GM12864 (cell line): ENCODE results near the gene NDRG3.
"Not testable (repeated sequence)": the region's sequence is repeated elsewhere in the genome, so short reads cannot be mapped to it uniquely, and the experiment has no call there.

ENCODE experiments used
- DNase-seq: peaks from one replicate; pipeline ENCODE4 v3.0.0-alpha.2; 2011; ENCODE audit warnings: low read depth
- H3K4me3 ChIP-seq: 2 replicates; pipeline ENCODE4 v1.5.1; 2011; ENCODE audit warnings: mild to moderate bottlenecking, low read depth, low read length, control low read depth
- TF ChIP-seq, protein P1 (sequence below): IDR thresholded peaks from 2 replicates; pipeline ENCODE4 v1.5.1; 2011; ENCODE audit warnings: low read depth, mild to moderate bottlenecking, moderate library complexity, low read length, control low read depth, inconsistent platforms; ENCODE audit errors: missing control alignments

Gene NDRG3

DNA sequence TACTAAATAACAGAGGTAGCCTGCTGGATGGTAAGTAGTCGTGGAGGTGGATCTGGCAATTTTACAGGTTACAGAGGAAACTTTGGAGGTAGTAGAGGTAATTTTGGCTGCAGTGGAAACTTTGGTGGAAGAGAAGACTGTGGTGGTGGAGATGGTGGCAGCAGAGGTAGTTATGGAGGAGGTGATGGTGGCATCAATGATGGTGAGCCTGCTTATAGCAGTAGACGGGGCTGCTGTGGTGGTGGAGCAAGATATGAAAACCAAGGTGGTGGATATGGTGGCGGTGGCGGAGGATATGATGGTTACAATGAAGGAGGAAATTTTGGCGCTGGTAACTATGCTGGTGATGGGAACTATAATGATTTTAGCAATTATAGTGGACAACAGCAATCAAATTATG, 125.0 kb downstream of the NDRG3 start:
- DNase-seq, result no peak
- no peak overlapping the region for H3K4me3 ChIP-seq
- TF ChIP-seq, protein P1, sequence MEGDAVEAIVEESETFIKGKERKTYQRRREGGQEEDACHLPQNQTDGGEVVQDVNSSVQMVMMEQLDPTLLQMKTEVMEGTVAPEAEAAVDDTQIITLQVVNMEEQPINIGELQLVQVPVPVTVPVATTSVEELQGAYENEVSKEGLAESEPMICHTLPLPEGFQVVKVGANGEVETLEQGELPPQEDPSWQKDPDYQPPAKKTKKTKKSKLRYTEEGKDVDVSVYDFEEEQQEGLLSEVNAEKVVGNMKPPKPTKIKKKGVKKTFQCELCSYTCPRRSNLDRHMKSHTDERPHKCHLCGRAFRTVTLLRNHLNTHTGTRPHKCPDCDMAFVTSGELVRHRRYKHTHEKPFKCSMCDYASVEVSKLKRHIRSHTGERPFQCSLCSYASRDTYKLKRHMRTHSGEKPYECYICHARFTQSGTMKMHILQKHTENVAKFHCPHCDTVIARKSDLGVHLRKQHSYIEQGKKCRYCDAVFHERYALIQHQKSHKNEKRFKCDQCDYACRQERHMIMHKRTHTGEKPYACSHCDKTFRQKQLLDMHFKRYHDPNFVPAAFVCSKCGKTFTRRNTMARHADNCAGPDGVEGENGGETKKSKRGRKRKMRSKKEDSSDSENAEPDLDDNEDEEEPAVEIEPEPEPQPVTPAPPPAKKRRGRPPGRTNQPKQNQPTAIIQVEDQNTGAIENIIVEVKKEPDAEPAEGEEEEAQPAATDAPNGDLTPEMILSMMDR, result no peak

DNA sequence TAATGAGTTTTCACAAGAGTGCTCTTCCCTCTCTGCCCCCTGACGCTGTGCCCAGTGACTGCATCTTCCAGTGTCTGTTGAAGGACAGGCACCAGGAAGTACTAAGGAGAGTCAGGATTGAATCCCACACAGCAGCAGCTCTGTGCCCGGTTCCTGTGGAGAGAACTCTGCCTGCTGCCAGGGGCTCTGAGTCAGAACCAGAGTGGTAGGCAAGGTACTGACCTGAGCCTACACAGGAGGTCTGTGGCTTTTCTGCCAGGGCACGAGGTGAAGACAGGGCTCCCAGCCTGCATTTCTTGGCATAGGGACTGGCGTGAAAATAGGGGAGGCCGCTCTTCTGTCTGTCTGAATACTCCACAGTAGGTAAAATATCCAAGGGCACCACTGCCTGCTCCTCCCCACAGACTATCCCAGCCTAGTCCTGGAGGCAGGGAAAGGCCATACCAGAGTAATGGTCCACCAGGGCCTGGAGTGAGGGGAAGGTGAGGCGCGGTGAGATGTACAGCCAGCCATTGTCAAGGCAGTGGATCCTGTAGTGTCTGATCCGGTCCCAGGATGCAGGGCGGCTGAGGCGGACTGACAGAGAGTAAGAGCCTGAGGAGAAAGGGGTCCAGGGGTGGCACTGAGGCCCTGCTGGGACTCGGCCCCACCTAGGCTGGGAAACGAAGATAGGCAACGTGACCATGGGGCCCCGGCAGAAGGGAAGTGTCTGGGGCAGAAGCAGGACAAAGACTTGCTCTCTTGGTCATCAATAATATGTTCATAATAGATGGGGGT, 130.9 kb downstream of the NDRG3 start:
- DNase-seq, result no peak
- TF ChIP-seq, protein P1, result no peak
- H3K4me3 ChIP-seq, result no peak overlapping the region

DNA sequence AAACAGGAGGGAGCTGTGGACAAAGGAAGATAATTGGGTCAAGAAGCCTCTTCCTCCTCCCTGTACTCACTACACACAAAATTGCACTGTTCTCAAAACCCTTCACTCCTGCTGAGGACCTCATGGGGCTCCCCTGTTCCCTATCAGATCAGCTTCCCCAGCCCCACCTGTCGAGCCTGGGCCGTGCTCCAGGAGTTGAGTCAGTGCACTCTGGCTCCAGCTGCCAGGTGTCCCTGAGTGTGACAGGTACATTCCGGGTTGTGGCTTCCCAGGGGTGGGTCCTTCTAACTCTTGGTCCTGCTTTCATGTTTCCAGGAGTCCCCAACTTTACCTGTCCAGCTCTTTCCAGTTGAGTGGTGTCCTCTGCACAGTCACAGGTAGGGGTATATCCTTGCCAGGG, 131.9 kb downstream of the NDRG3 start:
- DNase-seq, result no peak
- H3K4me3 ChIP-seq, result no peak overlapping the region
- TF ChIP-seq, protein P1, result no peak

DNA sequence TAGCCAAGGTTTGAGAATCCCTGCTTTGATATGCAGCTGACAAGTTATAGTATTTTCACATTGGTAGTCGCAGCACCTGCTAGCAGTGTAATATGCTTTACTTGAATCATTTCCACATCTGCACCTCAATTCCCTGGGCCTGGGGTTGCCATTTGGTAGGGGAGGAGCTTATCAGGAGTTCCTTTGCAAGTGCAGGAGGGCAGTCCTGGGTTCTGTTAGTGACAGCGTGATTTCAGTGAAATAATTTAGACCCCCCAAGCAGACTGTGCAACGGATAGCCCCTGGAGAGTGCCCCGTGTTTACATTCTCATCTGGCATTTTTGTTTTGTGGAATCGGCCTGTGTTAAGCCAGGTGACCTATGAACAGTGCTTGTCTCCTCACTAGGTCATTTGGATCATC, 134.3 kb downstream of the NDRG3 start:
- TF ChIP-seq, protein P1, result no peak
- H3K4me3 ChIP-seq, result no peak overlapping the region
- no peak for DNase-seq

DNA sequence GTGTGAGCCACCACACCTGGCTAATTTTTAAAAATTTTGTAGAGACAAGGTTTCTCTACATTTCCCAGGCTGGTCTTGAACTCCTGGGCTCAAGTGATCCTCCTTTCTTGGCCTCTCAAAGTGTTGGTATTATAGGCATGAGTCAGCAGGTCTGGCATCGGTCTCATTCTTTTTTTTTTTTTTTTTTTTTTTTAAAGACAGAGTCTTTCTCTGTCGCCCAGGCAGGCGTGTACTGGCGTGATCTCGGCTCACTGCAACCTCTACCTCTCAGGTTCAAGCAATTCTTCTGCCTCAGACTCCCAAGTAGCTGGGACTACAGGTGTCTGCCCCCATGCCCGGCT, 137.5 kb downstream of the NDRG3 start:
- not testable (repeated sequence) for H3K4me3 ChIP-seq, DNase-seq

DNA sequence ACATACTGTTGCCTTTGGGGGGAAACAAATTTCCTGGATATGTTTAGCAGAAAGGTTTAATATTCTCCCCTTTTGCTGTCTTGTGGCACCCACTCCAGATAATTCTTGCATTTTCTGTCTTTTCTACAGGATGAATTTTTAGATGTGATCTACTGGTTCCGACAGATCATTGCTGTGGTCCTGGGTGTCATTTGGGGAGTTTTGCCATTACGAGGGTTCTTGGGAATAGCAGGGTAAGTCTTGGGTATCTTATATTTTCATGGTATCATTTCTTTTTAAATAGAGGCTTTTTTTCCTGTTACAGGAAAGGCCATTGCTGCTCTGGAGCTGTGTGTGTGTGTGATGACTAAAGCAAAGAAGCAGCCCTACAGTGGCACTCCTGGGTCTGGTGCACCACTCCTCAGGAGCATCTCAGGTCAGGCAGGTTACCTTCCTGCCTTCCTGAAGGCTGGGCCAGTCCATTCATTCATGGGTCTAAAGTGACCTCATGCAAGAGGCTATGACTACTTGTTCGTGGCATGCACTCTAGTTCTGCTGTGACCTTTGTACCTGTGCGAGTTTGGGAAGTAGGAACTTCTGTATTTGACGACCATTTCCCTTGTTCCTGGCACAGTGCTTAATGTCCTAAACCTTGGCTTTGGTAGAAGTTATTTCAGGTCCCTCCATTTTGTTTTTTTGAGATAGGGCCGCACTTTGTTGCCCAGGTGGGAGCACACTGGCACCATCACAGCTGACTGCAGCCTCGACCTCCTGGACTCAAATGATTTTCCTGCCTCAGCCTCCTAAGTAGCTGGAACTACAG, 138.1 kb downstream of the NDRG3 start:
- peak overlapping the region; percentile 93; the same call in 1 of the 2 replicates for H3K4me3 ChIP-seq
- DNase-seq, result no peak

More for the DNA sequence above, 138.1 kb downstream of the NDRG3 start:
- TF ChIP-seq, protein P1, result no peak
